ENCODE measurements around the gene FSHB.
"Not testable (repeated sequence)": the region's sequence is repeated elsewhere in the genome, so short reads cannot be mapped to it uniquely, and the experiment has no call there.

Gene FSHB

GRCh38 chr11:30230714-30231113, at the start of gene FSHB:
Gene FSHB (plus strand): TSS chr11:30231014. CDS start chr11:30231903, 889 bp downstream.
- no peak within 1 kb of the TSS for H3K4me3 ChIP-seq (replicated peaks; ENCODE audit: low read depth, low read length)
- DNase-seq (ENCODE audit: extremely low read depth, low read depth), result no peak
- no peak for TF ChIP-seq CTCF (IDR thresholded peaks at IDR 0.05; ENCODE audit: low read depth, low read length, missing control alignments)

DNA sequence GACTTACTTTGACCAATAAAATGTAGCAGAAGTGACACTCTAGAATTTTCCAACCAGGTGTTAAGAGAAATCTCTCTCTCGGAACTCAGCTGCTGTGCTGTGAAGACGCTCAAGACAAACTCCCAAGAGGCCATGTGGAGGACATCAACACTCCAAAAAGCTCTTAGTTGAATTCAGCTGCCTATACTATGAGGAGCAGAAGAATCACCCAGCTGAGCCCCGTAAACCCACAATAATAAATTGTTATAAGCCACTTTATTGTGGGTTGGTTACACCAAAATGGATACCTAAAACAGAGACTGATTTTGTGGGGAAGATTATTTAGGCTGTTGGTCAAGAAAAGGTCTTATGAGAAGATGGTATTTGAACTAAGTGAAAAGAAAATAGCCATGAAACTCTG, 44.1 kb upstream of the FSHB start:
- TF ChIP-seq CTCF (IDR thresholded peaks at IDR 0.05; ENCODE audit: low read depth, low read length, missing control alignments), result no peak
- no peak overlapping the region for H3K4me3 ChIP-seq (replicated peaks; ENCODE audit: low read depth, low read length)
- no peak for DNase-seq (ENCODE audit: extremely low read depth, low read depth)

- no peak for TF ChIP-seq CTCF (IDR thresholded peaks at IDR 0.05; ENCODE audit: low read depth, low read length, missing control alignments)
- H3K4me3 ChIP-seq (replicated peaks; ENCODE audit: low read depth, low read length), result no peak overlapping the region
- no peak for DNase-seq (ENCODE audit: extremely low read depth, low read depth)
These were observed 38.2 kb upstream of the FSHB start for GRCh38 chr11:30192620-30193019.

DNA sequence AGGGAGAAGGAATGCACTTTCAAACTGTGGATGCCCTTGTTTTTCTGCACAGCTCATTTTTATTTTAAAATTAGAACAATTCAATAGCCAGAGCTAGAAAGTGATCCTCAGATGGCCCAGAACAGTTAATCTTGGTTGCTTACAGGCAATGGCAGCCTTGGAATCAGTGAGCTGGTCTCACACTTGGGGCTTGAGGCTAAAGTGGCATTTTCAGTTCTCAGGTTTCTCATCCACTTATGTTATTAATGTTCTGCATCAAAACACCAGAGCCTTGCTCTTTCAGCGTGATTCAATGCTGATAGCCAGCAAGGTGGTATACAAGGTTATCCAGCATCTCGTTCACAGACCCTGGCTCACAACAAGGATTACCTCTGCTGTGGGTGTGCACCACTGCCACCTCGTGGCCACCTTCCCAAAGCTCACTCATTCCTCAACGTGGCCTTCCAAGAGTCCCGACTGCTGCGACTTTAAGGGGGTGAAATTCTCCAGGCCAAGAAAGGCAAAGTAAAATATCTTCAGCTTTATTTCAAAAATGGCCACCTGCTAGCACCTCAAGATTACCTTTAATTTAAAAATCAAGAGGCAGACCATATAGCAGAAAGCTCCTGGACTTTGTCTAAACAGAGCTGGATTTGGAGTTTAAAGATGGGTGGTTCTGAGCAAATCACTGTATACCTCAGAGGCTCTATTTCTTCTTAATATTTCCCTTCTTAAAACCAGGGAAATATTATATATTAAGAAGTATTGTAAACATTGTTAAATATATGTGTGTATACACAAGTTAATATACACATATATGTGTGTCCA, 34.2 kb upstream of the FSHB start:
- no peak overlapping the region for H3K4me3 ChIP-seq (replicated peaks; ENCODE audit: low read depth, low read length)
- no peak for DNase-seq (ENCODE audit: extremely low read depth, low read depth)
- TF ChIP-seq CTCF (IDR thresholded peaks at IDR 0.05; ENCODE audit: low read depth, low read length, missing control alignments), result peak; percentile 68

DNA sequence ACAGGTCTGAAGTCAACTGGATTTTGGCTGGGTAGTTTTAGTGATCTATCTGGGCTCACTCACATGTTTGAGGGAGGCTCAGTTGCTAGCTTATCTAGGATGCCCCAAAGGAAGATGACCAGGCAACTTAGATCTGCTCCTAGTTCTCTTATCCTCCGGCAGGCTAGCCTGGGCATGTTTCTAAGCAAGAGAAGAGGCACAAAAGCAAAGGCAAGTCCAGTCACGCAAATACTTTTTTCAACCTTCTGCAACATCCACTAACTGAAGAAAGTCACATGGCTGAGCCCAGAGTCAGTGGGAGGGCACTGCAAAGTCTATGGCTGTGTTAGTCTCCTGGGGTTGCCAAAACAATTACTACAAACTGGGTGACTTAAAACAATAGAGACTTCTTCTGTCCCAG, 32.9 kb upstream of the FSHB start:
- no peak for TF ChIP-seq CTCF (IDR thresholded peaks at IDR 0.05; ENCODE audit: low read depth, low read length, missing control alignments)
- H3K4me3 ChIP-seq (replicated peaks; ENCODE audit: low read depth, low read length), result no peak overlapping the region
- DNase-seq (ENCODE audit: extremely low read depth, low read depth), result no peak

- not testable (repeated sequence) for DNase-seq (ENCODE audit: extremely low read depth, low read depth); H3K4me3 ChIP-seq (replicated peaks; ENCODE audit: low read depth, low read length)
These were observed 27.8 kb upstream of the FSHB start for GRCh38 chr11:30202989-30203388.

- TF ChIP-seq CTCF (IDR thresholded peaks at IDR 0.05; ENCODE audit: low read depth, low read length, missing control alignments), result no peak
These were observed 27.0 kb upstream of the FSHB start for GRCh38 chr11:30203850-30204249.

More at GRCh38 chr11:30203850-30204249, 27.0 kb upstream of the FSHB start:
- DNase-seq (ENCODE audit: extremely low read depth, low read depth), result no peak
- no peak overlapping the region for H3K4me3 ChIP-seq (replicated peaks; ENCODE audit: low read depth, low read length)
